Glutamatergic neuron (in vitro differentiated cells): ENCODE results near the gene GABRR2. TPM values are rescaled to one million over a fixed set of nuclear protein-coding genes. Genes with fewer than 3 reads are reported as not detected.
A peak's percentile ranks its signal among the peaks of the same experiment; 100 is the strongest.
"Not testable (repeated sequence)": the region's sequence is repeated elsewhere in the genome, so short reads cannot be mapped to it uniquely, and the experiment has no call there.

Experiments used
- DNase-seq: peaks from one replicate; pipeline ENCODE4 v3.0.0; 2022
- H3K27ac Mint-ChIP-seq: one replicate; pipeline ENCODE4 v1.8.0; 2020; ENCODE audit warnings: mild to moderate bottlenecking, mixed read lengths, inconsistent platforms; ENCODE audit not compliant: unreplicated experiment
- H3K27me3 Mint-ChIP-seq: one replicate; pipeline ENCODE4 v1.8.0; 2020; ENCODE audit warnings: mild to moderate bottlenecking, moderate library complexity, mixed read lengths, inconsistent platforms; ENCODE audit not compliant: unreplicated experiment
- H3K36me3 Mint-ChIP-seq: one replicate; pipeline ENCODE4 v1.8.0; 2020; ENCODE audit warnings: mild to moderate bottlenecking, mixed read lengths, inconsistent platforms; ENCODE audit not compliant: unreplicated experiment
- H3K4me1 Mint-ChIP-seq: one replicate; pipeline ENCODE4 v1.8.0; 2020; ENCODE audit warnings: mild to moderate bottlenecking, low read depth, mixed read lengths, inconsistent platforms; ENCODE audit not compliant: unreplicated experiment
- H3K4me3 Mint-ChIP-seq: one replicate; pipeline ENCODE4 v1.8.0; 2020; ENCODE audit warnings: mild to moderate bottlenecking, mixed read lengths, inconsistent platforms; ENCODE audit not compliant: unreplicated experiment
- H3K9me3 Mint-ChIP-seq: one replicate; pipeline ENCODE4 v1.8.0; 2020; ENCODE audit warnings: mild to moderate bottlenecking, moderate library complexity, mixed read lengths, inconsistent platforms; ENCODE audit not compliant: unreplicated experiment
- CTCF ChIP-seq: fragments of 200-600 bp; sonication (generic); IDR thresholded peaks from one replicate; pipeline ENCODE4 v1.5.0; 2021; ENCODE audit not compliant: partially characterized antibody, unreplicated experiment
- total RNA-seq: library from RNA; stranded (reverse); fragmentation: NEBNext Ultra II Directional; extraction: Animal tissue kit (Norgen Biotek cat#: 25700); gene quantifications from one replicate; pipeline ENCODE4 v1.2.1, GENCODE V29; 2021; ENCODE audit not compliant: unreplicated experiment

The GABRR2 gene
- total RNA-seq, 1 donor from 2014 or later = 0.49 TPM

GRCh38 chr6:89297695-89298351 is 17.3 kb downstream of the GABRR2 start:
- Mint-ChIP-seq H3K36me3 (peaks cover 11% of the 10 kb centered on the region), H3K4me3 (no peak overlapping the region), H3K27me3 (peaks cover 3% of the 10 kb centered on the region), H3K4me1 (peaks cover 3% of the 10 kb centered on the region), H3K27ac (peak overlapping the region; percentile 73), H3K9me3 (peaks cover 8% of the 10 kb centered on the region)
- TF ChIP-seq CTCF = no peak
- peak; percentile 31 for DNase-seq

- no peak overlapping the region for H3K4me3 Mint-ChIP-seq
- DNase-seq = no peak
- H3K27me3 Mint-ChIP-seq = peaks cover 3% of the 10 kb centered on the region
- no peak for TF ChIP-seq CTCF
- peaks cover 4% of the 10 kb centered on the region for H3K9me3 Mint-ChIP-seq
- H3K4me1 Mint-ChIP-seq = peaks cover 7% of the 10 kb centered on the region
- no peak overlapping the region for H3K27ac Mint-ChIP-seq
- peaks cover under 1% of the 10 kb centered on the region for H3K36me3 Mint-ChIP-seq
Observed at GRCh38 chr6:89295981-89296380, 19.1 kb downstream of the GABRR2 start.

- H3K4me3 Mint-ChIP-seq, H3K27me3 Mint-ChIP-seq, H3K36me3 Mint-ChIP-seq, H3K27ac Mint-ChIP-seq, H3K4me1 Mint-ChIP-seq, H3K9me3 Mint-ChIP-seq, DNase-seq: not testable (repeated sequence)
Observed at GRCh38 chr6:89295116-89295515, 20.0 kb downstream of the GABRR2 start.

- no peak for TF ChIP-seq CTCF
- Mint-ChIP-seq H3K36me3 (peaks cover 4% of the 10 kb centered on the region), H3K27me3 (no peaks in the 10 kb centered on the region), H3K27ac (no peak overlapping the region), H3K4me3 (peak overlapping the region; percentile 44), H3K9me3 (peaks cover 7% of the 10 kb centered on the region), H3K4me1 (peaks cover 16% of the 10 kb centered on the region)
- no peak for DNase-seq
Observed at GRCh38 chr6:89291256-89291819, 23.8 kb downstream of the GABRR2 start.

GRCh38 chr6:89290401-89291155 is 24.5 kb downstream of the GABRR2 start:
- H3K9me3 Mint-ChIP-seq = peaks cover 7% of the 10 kb centered on the region
- H3K4me1 Mint-ChIP-seq = peaks cover 16% of the 10 kb centered on the region
- no peak overlapping the region for H3K27ac Mint-ChIP-seq
- H3K27me3 Mint-ChIP-seq = no peaks in the 10 kb centered on the region
- H3K4me3 Mint-ChIP-seq = peak overlapping the region; percentile 44
- TF ChIP-seq CTCF = no peak
- no peak for DNase-seq
- H3K36me3 Mint-ChIP-seq = peaks cover 4% of the 10 kb centered on the region
